Activated CD8-positive, alpha-beta memory T cell treated with anti-CD3 and anti-CD28 coated beads for 48 hours (primary cell): ENCODE measurements around the gene LINC01488.

Experiments used
- DNase-seq, 3 experiments: peaks; one replicate each; pipeline ENCODE4 v3.0.0-alpha.2; 2020; ENCODE audit warnings: low read depth in 2 of 3, low spot score in 2 of 3

LINC01488 gene

DNA sequence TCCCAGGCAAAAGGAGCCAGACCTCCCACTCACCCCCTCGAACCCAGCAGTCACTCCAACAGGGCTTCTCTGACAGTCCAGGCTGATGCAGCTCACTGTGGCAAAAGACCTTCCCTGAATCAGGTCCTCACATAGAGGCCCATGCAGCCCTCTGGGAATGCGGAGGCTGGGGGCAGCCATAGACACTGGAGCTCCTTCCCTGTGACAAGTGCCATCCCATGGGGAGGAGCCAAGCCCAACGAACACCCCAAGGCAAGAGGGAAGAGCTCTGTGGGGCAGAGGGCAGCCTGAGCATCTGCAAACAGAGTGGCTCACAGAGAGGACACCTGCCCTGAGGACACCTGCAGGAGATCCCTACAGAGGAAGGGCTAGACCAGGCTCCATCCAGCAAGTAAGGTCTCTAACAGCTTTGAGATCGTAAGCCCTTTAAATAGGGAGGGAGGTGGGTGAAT is at the start of gene LINC01488:
TSS of gene LINC01488 (plus strand) at position 271 of the 452 bp plus-strand sequence.
- DNase-seq, result no peak

DNA sequence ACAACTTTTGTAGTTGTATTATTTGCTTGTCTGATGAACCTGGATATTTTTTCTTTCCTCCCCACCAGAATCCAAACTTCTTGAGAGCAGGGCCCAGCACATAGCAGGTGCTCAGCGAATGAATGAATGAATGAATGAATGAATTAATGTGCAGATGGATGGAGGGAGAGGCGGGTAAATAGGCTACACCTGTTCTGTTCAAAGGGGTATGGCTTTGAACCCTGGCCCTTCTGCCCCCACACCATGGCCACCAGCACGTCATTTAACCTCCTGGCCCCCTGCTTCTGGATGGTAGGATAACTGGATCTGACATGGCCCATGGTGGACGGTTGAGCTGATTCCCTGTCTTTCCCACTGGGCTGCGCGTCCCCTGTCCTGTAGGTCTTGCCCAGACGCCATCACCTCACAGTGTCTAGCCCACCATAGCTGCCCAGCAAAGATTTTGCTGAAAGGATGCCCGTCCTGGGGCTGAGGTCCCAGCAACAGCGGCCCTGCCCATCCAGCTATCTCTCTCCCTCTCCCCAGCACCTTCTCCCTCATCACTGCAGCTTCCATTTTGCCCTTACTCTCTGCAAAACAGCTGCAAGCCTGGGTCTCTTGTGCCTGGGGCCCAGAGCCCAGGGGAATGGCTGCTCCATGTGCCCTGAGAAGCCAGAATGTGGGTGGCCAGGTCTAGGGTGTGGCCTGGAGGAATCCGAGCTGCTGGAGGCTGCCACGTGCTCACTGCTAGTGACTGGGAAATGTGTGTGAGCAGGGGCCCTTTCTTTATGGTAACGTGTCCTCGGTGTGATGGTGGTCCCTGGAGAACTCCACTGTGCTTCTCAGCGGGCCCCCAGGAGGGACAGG is 49.3 kb upstream of the LINC01488 start:
- DNase-seq, result no peak

DNA sequence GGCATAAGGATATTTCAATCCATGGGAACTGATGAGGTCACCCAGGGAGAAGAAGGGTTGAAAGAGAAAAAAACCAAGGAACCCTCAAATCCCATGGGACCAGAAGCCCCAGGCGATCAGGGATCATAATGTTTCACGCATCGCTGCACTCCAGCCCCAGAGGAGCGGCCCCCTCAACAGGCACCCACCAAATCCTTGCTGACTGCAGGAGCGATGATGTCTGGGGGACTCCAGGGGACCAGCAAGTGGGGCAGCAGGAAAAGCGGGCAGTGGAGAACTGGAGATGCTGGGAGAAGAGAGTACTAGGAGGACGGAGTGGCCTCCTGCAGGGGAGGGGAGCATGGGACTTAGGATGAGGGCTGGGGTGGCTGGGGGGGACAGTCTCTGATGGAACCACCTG is 47.7 kb upstream of the LINC01488 start:
- DNase-seq, result no peak

DNA sequence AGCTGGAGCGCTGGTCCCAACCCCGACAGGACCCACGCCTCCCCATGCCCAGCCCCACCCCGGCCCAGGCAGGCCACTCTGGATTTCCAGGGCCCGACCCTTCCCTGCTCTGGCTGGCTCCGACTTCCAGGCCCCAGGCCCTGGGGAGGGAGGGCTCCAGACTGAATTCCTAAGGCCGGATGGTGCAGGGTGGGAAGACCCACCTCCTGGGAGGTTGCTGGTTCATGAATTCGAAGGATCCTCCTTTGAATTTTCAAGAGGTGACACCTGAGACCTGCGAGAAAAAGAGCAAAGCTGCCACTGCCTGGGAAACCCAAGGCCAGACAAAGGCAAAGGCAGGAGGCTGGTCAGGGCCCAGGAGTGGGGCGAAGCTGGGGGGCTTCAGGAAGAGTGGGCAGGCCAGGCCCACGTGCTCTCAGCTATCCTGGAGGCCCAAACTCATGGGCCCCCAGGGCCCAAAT is 47.0 kb upstream of the LINC01488 start:
- DNase-seq, result no peak

DNA sequence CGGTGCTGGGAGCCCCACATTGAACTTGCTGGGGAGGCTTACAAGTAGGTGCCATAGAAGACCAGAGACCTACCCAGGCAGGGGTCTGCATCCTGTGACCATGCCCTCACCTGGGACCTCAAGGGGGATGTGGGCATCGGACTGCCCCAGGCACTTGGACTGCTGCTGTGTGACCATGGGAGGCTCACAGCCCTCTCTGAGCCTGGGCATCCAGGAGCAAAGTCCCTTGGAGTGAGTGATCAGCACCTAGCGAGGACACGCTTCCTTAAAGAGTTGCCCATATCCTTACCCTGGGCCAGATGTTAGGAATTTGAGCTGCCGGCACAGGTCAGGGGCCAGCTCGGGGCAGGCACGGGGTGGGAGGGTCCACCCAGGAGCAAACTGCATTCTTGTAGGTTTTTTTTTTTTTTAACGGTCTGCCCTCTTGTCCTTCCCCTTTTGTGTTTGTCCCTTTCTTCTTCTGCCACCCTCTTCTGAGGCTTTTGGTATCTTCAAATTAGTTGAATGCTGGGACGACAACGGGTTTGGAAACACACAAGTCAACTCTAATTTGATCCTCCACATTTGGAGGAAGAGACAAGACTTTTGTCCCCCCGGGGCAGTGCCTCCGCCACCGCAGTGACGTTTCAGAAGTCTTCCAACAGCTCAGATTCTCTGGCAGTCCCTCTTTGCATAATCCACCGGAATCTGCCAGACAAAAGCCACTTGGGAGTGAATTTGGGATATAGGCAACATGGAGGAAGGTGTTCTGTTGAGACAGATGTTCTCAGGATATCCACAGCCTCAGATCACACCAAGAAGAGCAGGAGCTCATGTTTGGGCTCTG is 46.1 kb upstream of the LINC01488 start:
- no peak for DNase-seq

DNA sequence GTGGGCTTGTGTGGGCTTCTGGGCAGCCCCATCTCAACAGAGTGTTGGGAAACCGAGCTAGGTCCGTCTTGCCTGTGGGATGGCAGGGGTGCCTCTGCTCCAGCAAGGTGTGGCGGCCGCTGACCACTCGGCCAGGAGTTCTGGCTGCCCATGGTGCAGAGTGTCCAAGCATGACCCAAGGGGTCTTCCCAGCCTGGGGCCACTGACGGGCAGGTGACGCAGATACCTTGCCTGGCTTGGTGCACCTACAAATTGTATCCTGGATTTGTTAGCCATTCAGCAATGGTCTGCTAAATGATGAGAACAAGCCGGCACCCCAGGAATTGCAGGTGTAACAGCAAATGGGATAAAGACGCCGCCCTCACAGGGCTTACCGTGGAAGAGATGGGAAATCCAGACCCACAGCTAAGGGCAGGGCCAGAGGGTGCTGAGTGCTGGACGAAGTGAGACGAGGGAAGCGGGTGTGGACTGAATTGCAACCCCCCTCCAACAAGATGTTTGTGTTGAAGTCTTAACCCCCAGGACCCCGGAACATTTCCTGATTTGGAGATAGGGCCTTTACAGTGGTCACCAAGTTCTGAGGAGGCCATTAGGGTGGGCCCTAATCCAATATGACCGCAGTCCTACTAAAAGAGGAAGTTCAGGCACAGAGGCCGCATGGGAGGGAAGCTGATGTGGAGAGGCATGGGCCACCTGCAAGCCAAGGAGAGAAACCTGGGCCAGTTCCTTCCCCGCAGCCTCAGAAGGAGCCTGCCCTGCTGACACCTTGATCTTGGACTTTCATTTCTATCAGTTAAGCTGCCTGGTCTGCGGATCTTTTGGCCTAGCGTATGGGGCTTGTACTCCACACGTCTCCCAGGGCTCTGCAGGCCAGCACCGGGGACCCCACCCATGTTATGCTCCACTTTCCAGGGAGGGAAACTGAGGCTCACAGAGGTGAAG is 45.2 kb upstream of the LINC01488 start:
- DNase-seq, result no peak

DNA sequence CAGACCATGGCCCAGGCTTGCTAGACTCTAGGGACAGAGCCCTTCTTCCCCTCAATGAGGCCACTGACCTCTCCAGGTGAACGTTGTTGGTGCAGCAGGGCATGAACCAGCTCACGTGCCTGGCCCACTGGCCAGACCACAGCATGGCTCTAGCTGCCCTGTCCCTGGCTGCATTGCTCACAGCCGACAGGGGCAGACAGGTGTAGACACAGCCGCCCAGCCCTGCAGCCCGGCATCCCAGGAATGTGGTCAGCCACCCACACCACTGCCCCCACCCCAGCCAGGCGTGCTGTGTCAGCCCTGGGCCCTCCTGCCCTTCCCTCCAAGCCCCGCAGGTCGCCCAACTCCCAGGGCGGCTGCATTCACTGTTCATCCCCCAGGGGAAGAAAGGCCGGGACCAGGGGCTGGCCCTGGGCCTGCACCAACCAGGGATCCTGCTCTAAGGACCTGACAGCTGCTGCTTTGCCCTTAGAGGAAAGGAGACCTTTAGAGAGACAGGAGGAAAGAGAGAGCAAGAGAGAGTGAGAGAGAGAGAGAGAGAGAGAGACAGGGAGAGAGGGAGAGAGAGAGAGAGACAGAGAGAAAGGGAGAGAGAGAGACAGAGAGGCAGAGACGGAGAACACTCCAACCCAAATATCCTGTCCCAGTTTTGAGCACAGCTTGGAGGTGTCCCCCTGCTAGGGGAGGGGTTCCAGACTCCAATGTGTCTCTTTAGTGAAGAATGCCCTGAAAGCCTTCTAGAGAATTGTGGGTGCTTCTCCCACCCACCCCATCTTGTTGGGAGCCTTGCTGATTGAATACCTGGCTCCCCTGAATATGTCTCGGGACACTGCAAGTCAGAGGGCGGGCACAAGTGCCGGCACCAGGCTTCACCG is 44.2 kb upstream of the LINC01488 start:
- DNase-seq, result no peak

DNA sequence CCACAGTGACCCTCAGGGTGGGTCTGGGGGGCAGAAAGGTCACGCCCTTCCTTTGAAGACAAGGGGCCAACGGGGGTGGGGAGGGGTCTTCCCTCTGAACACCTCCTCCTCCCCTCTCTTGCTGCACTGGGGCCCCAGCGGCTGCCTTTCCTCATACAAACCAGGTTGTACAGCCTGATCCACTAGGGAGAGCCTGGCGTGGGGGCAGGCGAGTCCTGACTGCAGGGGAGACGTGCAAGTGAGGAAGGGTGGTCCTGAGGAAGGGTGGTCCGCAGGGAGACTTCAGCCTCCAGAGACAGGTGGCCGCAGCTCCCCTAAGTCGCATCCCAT is 43.6 kb upstream of the LINC01488 start:
- no peak for DNase-seq

DNA sequence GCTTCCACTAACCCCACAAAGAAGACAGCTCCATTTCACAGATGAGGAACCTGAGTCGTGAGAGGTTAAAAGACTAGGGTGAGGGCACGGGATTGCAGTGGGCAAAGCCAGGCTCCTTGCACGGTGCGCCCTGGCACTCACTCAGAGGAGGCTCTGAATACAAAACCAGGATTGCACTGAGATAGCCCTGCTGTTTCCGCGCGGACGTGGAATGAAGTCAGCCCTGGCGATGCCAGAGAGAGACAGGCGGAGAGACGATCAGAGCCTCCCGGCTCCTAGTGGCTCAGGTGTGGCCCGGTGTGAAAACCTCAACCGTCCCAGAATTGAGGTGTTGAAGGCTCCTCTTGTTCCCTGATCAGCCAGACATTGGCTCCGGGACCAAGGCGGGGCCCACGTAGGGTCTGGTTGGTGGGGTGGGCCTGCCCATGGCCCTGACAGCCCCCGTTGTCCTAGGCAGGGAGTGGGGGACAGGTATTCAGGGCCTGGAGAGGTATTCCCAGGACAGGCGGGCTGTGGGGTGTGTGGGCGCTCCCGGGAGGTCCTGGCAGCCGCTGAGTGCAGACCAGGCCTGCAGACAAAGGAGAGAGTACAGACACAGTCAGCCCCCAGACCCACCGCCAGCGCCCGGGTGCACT is 43.1 kb upstream of the LINC01488 start:
- DNase-seq, result no peak

DNA sequence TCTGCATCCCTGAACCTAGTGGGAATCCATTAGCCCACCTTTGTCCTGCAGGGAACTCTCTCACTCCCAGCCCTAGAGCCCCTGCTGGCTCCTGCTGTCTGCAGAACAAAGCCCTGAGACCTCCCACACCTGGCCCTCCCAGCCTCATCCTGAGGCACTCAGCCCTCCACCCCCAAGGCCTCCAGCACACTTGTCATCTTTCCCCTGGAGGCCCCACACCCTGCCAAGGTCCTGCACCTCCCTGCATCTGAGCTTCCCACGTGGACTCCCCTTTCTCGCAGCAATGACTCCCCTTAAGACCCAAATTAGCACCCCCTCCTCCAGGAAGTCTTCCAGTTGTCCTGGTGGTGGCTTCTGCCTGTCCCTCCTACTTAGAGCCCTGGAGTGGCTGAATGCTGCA is 42.3 kb upstream of the LINC01488 start:
- no peak for DNase-seq

DNA sequence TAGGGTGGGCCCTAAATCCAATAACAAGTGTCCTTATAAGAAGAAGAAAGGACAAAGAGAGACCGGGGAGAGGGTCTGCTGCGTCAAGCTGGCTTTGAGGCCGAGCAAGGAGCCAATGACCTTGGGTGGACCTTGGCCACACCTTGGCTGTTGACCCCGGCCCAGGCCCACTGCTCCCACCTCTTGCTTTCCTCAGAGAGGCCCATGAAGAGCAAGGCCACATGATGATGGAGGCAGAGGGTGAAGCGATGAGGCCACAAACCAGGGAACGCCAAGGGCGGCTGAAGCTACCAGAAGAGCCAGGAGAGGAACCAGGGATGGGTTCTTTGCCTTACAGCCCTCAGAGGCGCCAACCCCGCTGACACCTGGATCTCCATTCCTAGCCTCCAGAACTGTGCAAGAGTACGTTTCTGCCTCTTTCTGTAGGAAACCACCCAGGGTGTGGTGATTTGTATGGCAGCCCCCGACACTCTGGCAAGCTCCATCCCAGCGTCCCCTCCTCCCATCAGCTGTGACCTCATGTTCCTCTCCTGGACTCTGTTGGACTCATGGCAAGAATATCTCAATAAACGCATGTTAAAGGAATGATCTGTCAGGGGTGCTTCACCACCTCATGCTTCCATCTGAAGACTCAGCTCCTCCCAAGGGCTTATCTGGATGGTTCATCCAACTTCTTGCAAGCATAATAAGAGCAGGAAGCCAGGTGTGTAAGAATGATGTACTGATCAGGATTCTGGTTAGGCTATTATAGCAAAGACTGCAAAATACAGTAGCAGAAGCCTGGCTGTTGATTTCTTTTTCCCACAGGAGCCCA is 41.6 kb upstream of the LINC01488 start:
- DNase-seq, result no peak

DNA sequence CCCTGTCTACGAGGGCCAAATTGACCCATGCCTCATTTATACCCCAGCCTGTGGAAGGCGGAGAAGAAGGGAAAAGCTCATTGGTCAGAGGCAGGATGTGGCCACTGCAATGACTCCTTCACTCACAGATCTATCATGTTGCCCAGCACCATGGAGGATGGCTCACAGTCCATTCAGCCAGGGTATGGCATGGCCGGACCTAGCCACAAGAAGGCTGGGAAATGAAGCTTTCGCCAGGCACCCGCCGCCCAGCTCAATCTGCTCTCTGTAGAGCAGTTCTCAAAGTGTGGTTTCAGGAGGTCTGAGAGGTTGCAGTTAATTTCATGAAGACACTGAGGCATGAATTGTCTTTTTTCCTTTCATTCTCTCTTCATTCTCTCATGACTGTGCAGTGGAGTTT is 40.6 kb upstream of the LINC01488 start:
- no peak for DNase-seq

DNA sequence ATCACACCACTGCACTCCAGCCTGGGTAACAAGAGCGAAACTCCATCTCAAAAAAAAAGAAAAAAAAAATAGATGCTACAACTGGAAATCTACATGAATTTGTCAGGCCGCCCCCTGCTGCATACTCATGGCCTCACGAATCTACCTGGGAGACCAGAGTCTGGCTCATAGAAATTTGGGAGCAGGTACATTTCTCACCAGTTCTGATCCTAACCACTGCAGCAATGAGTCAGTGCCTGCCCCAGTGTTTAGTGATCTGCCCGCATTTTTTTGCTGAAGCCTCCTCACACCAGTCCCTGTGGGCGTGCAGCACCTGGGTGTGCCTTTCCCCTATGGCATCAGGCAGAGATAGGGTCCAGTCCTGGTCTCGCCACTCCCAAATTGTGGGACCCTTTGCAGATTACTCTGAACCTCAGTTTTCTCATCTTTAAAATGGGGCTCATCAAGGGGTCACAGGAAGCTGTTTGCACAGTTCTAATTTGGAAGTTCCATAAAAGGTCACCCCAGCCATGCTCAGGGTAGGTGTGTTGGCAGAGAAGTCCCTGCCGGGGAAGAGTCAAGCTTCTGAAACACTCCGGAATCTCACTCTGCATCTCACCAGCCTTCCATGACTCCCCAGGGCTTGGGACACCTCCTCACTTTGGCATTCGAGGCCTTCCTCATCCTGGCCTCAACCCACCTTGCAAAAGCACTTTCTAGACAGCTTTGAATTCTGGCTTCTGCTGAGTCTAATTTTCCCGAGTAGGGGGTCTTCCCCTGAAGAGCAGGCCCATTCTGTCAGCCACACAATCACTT is 39.3 kb upstream of the LINC01488 start:
- DNase-seq, result no peak

DNA sequence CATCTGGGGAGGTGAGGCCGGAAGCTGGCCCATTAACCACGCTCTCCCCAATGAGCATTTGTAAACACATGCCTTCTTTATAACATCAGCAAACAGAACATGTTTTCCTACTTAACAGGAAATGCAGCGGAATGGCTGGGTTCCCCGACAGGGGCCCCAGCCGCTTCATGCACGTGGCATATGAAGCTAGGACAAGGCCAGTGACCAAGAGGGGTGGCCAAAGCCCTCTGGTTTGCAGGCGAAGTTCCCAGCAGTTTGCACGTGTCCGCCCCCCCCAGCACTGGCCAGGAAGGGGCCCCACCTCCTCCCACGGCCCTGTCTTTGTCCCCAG is 38.7 kb upstream of the LINC01488 start:
- DNase-seq, result no peak

DNA sequence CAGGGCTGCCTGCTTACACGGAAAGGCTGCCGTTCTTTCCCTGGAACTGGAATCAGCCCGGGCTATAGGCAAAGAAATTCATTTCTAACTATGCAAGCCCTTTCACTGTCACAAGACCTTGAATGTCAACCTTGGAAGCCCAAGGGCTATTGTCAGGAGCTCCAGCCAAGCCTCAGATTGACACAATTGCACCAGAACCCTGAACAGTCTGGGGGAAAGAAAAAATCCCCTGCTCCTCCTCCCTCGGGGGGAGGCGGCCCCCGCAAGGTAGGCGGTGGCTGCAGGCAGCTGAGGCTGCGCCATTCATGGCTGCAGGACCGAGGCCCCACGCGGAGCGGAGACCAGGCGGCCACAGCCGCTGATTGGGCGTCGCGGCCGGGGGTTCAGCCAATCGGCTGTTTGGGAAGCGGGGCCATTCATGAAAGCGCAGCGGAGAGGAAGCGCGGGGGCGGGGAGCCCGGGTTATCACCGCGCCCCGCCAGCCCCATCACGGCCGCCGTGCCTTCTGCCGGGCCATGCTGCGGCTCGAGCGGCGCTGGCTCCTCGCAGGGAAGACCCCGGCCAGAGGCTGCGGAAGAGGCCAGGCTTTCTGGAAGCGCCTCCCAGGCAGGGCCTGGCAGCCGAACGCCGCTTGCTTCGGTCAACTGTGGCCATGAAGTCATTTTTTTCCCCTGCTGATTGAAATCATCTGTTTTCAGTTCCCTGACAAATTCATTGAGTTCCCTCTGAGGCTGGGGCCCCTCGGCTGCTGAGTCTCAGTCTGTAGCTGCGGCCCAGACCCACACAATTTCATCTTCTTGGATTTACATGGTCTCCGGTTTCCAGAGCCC is 38.1 kb upstream of the LINC01488 start:
- peak; percentile 52 to 66 (median 58) for DNase-seq

DNA sequence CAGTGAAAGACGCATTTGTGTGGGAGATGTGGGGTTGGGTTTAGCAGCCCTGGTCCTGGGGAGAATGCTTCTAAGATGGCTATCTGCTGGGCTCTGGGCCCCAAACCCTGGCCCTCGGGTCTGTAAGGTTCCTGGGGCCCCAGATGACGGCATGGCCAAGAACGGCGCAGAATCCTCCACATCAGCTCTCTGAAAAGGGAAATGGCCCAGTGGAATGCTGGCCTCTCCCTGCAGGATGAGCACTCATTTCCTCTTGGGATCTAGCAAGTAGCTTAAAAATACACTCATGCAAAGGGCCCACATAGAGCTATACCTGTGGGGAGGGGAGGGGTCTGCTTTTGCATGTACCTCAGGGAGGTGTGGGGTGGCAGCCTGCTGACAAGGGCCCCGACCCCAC is 37.5 kb upstream of the LINC01488 start:
- no peak for DNase-seq

DNA sequence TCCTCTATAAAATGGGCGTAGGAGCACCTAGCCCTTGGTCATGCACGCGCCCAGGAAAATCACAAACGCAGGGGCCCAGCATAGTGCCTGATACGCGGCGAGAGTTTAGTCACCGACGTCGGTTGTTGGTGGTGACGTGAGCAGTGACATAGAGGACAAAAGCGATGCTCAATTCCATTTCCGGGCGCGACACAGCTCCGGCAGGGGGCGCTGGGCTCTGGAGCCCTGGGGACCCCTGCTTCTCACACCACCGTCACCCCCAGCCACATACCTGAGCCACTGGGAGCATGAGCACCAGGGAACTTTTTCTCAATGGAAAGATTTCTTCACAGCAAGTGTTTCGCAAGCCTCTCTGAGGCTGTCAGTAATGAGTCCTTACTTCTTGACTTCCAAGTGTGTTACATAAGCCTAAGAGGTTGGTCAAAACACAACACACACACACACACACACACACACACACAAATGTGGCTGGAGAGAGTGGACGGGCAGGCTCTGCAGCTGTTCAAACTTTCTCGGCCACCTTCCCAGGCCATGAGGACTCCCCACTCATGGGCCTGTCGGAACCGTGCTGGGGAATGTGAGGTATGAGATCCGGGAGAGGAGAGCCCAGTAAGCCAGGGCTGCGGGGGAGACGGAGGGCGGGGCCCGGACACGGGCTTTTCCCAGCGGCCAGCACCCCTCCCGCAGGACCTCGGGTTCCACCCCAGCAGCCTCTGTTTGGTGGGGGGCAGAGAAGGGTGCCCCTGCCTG is 36.9 kb upstream of the LINC01488 start:
- no peak for DNase-seq
